WTC11 (cell line): Measurements from ENCODE around the gene CACNA1A. TPM values are rescaled to one million over a fixed set of nuclear protein-coding genes. Genes with fewer than 3 reads are reported as not detected.

Source experiments
- ATAC-seq: fragments of 200-7000 bp; cut with Tn5 transposase; 2 replicates; pipeline ENCODE4 v1.10.0; 2021; ENCODE audit warnings: mild to moderate bottlenecking, moderate library complexity
- CTCF ChIA-PET: fragments of 300-600 bp; sonication (Branson Sonifier 250); formaldehyde crosslinking; loops from one replicate; lab custom pipeline; 2021; ENCODE audit warnings: antibody characterized with exemption; lab: Charles Lee
- POLR2A ChIA-PET: fragments of 350-600 bp; sonication (Branson Sonifier 250); formaldehyde crosslinking; loops from one replicate; lab custom pipeline; 2021; ENCODE audit warnings: antibody characterized with exemption; lab: Charles Lee
- DNase-seq: peaks from one replicate; pipeline ENCODE4 v3.0.0; 2021; ENCODE audit warnings: low spot score
- H3K27ac Mint-ChIP-seq: 2 replicates; pipeline ENCODE4 v1.8.0; 2021; ENCODE audit warnings: mixed read lengths
- H3K27me3 Mint-ChIP-seq: 2 replicates; pipeline ENCODE4 v1.8.0; 2021; ENCODE audit warnings: low read depth, mild to moderate bottlenecking, moderate library complexity, mixed read lengths
- H3K36me3 Mint-ChIP-seq: 2 replicates; pipeline ENCODE4 v1.8.0; 2021; ENCODE audit warnings: mixed read lengths
- H3K4me1 Mint-ChIP-seq: 2 replicates; pipeline ENCODE4 v1.8.0; 2022; ENCODE audit warnings: mixed read lengths
- H3K4me3 Mint-ChIP-seq: 2 replicates; pipeline ENCODE4 v1.8.0; 2021; ENCODE audit warnings: mild to moderate bottlenecking, moderate library complexity, mixed read lengths
- H3K9me3 Mint-ChIP-seq: 2 replicates; pipeline ENCODE4 v1.8.0; 2021; ENCODE audit warnings: mixed read lengths
- ATF1 ChIP-seq: sonication (generic); formaldehyde crosslinking; IDR thresholded peaks from 2 replicates; pipeline ENCODE4 v1.8.1; 2023; ENCODE audit warnings: mild to moderate bottlenecking, moderate library complexity, missing genetic modification reagents
- ATF6 ChIP-seq: sonication (generic); formaldehyde crosslinking; IDR thresholded peaks from 2 replicates; pipeline ENCODE4 v1.8.1; 2023; ENCODE audit warnings: mild to moderate bottlenecking, missing genetic modification reagents
- CBFB ChIP-seq: sonication (generic); formaldehyde crosslinking; IDR thresholded peaks from 2 replicates; pipeline ENCODE4 v1.8.1; 2022; ENCODE audit warnings: mild to moderate bottlenecking, low read depth, missing genetic modification reagents
- CDX4 ChIP-seq: fragments of 250-450 bp; sonication (Bioruptor Pico); IDR thresholded peaks from 2 replicates; pipeline ENCODE4 v1.9.0; 2021; ENCODE audit warnings: moderate library complexity, mild to moderate bottlenecking, inconsistent platforms, borderline replicate concordance
- CREB1 ChIP-seq: sonication (generic); formaldehyde crosslinking; IDR thresholded peaks from 2 replicates; pipeline ENCODE4 v1.8.0; 2023; ENCODE audit warnings: mild to moderate bottlenecking, missing genetic modification reagents
- E2F1 ChIP-seq: sonication (generic); formaldehyde crosslinking; IDR thresholded peaks from 2 replicates; pipeline ENCODE4 v1.8.0; 2022; ENCODE audit warnings: mild to moderate bottlenecking, missing genetic modification reagents
- FOXK1 ChIP-seq: sonication (generic); formaldehyde crosslinking; IDR thresholded peaks from 2 replicates; pipeline ENCODE4 v1.8.0; 2022; ENCODE audit warnings: mild to moderate bottlenecking, moderate library complexity, missing genetic modification reagents
- FOXP4 ChIP-seq: sonication (generic); formaldehyde crosslinking; IDR thresholded peaks from 2 replicates; pipeline ENCODE4 v1.8.0; 2022; ENCODE audit warnings: mild to moderate bottlenecking, missing genetic modification reagents
- GRHL2 ChIP-seq: fragments of 250-450 bp; sonication (Bioruptor Pico); IDR thresholded peaks from 2 replicates; pipeline ENCODE4 v1.8.0; 2022; ENCODE audit warnings: mild to moderate bottlenecking, moderate library complexity; ENCODE audit not compliant: insufficient replicate concordance, severe bottlenecking
- MXD4 ChIP-seq: fragments of 250-450 bp; sonication (Bioruptor Pico); IDR thresholded peaks from 2 replicates; pipeline ENCODE4 v1.8.0; 2021; ENCODE audit warnings: mild to moderate bottlenecking, moderate library complexity, borderline replicate concordance
- PRDM15 ChIP-seq: sonication (generic); formaldehyde crosslinking; IDR thresholded peaks from 2 replicates; pipeline ENCODE4 v1.8.0; 2022; ENCODE audit warnings: missing genetic modification reagents
- PRRX2 ChIP-seq: fragments of 250-450 bp; sonication (Bioruptor Pico); IDR thresholded peaks from 2 replicates; pipeline ENCODE4 v1.8.0; 2021; ENCODE audit warnings: mild to moderate bottlenecking
- RELA ChIP-seq: sonication (generic); formaldehyde crosslinking; IDR thresholded peaks from 2 replicates; pipeline ENCODE4 v1.8.1; 2022; ENCODE audit warnings: missing genetic modification reagents, mild to moderate bottlenecking, borderline replicate concordance
- RORB ChIP-seq: fragments of 250-450 bp; sonication (Bioruptor Pico); IDR thresholded peaks from 2 replicates; pipeline ENCODE4 v1.9.0; 2021; ENCODE audit warnings: mild to moderate bottlenecking
- SMAD3 ChIP-seq: sonication (generic); formaldehyde crosslinking; IDR thresholded peaks from 2 replicates; pipeline ENCODE4 v1.8.0; 2022; ENCODE audit warnings: missing genetic modification reagents, mild to moderate bottlenecking, borderline replicate concordance
- SOX15 ChIP-seq: fragments of 250-450 bp; sonication (Bioruptor Pico); IDR thresholded peaks from 2 replicates; pipeline ENCODE4 v1.9.0; 2021; ENCODE audit warnings: mild to moderate bottlenecking
- SP1 ChIP-seq: sonication (generic); formaldehyde crosslinking; conservative IDR thresholded peaks from 2 replicates; pipeline ENCODE4 v1.8.1; 2022; ENCODE audit warnings: missing genetic modification reagents
- TP53 ChIP-seq: sonication (generic); formaldehyde crosslinking; IDR thresholded peaks from 2 replicates; pipeline ENCODE4 v1.8.1; 2023; ENCODE audit warnings: mild to moderate bottlenecking, missing genetic modification reagents
- ZNF219 ChIP-seq: sonication (generic); formaldehyde crosslinking; IDR thresholded peaks from 2 replicates; pipeline ENCODE4 v1.8.0; 2023; ENCODE audit warnings: missing genetic modification reagents, mild to moderate bottlenecking, borderline replicate concordance
- ZNF281 ChIP-seq: sonication (generic); formaldehyde crosslinking; IDR thresholded peaks from 2 replicates; pipeline ENCODE4 v1.8.0; 2023; ENCODE audit warnings: mild to moderate bottlenecking, missing genetic modification reagents
- ZNF317 ChIP-seq: sonication (generic); formaldehyde crosslinking; IDR thresholded peaks from 2 replicates; pipeline ENCODE4 v1.8.1; 2023; ENCODE audit warnings: low read depth, mild to moderate bottlenecking, moderate library complexity, missing genetic modification reagents, borderline replicate concordance
- ZNF671 ChIP-seq: fragments of 250-450 bp; sonication (Bioruptor Pico); IDR thresholded peaks from 2 replicates; pipeline ENCODE4 v1.8.0; 2021; ENCODE audit warnings: mild to moderate bottlenecking
- ZSCAN18 ChIP-seq: fragments of 250-450 bp; sonication (Bioruptor Pico); IDR thresholded peaks from 2 replicates; pipeline ENCODE4 v2.1.2; 2022; ENCODE audit warnings: mild to moderate bottlenecking, moderate library complexity
- total RNA-seq: library from RNA; stranded (reverse); gene quantifications from 3 replicates; pipeline ENCODE4 v1.2.3, GENCODE V29; 2021

The CACNA1A gene
- total RNA-seq, 1 experiment from 2014 or later, result 28.9 TPM

- TF ChIP-seq ZSCAN18 (CRISPR knock-in tag) (no peak), SOX15 (CRISPR knock-in tag) (no peak), TP53 (CRISPR knock-in tag) (no peak), MXD4 (no peak), CDX4 (CRISPR knock-in tag) (no peak), ZNF671 (no peak), SMAD3 (CRISPR knock-in tag) (no peak), ATF1 (CRISPR knock-in tag) (no peak), ATF6 (no peak), ZNF219 (no peak), E2F1 (CRISPR knock-in tag) (no peak), PRRX2 (no peak), FOXK1 (no peak), SP1 (CRISPR knock-in tag) (no peak), GRHL2 (no peak), FOXP4 (CRISPR knock-in tag) (no peak)
Measured at GRCh38 chr19:13478576-13478975, 27.7 kb downstream of the CACNA1A start (continued).

GRCh38 chr19:13476071-13476470 lies 30.2 kb downstream of the CACNA1A start:
- H3K27ac Mint-ChIP-seq, result no peak overlapping the region
- H3K4me1 Mint-ChIP-seq, result no peaks in the 10 kb centered on the region
- H3K9me3 Mint-ChIP-seq, result peaks cover 25% of the 10 kb centered on the region
- CTCF ChIA-PET, result no interaction called here
- ATAC-seq (no peak), DNase-seq (no peak)
- no peak overlapping the region for H3K4me3 Mint-ChIP-seq
- peaks cover 38% of the 10 kb centered on the region for H3K36me3 Mint-ChIP-seq
- POLR2A ChIA-PET, result no interaction called here
- peaks cover 5% of the 10 kb centered on the region for H3K27me3 Mint-ChIP-seq
- TF ChIP-seq ZNF281 (CRISPR knock-in tag) (no peak), CBFB (no peak), PRDM15 (no peak), SMAD3 (CRISPR knock-in tag) (no peak), RELA (CRISPR knock-in tag) (no peak), FOXP4 (CRISPR knock-in tag) (no peak), CREB1 (no peak), RORB (CRISPR knock-in tag) (no peak), ZNF317 (CRISPR knock-in tag) (no peak)
